ENCODE measurements around the gene LRRC4C. TPM values are rescaled to one million over a fixed set of nuclear protein-coding genes. Genes with fewer than 3 reads are reported as not detected.
"Not testable (repeated sequence)": the region's sequence is repeated elsewhere in the genome, so short reads cannot be mapped to it uniquely, and the experiment has no call there.

Gene LRRC4C
- total RNA-seq, 1 experiment from 2014 or later = not detected

DNA sequence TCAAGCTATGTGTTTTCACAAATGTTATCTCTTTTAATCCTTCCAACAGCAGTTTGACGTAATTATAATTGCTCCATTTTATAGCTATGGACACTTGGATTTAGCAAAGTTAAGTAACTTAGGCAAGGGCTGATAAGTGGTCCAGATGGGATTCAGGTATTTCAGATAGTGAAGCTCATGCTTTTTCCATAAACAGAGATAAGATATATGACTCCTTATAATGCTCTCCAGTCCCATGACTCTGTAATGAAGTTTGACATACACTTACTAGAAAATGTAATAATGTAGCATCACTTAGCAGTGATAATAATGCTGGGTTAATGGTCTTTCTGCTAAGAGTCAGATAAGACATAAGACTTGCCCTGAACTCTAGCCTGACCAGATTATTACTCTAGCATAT is 892.1 kb downstream of the LRRC4C start:
- TF ChIP-seq, protein P1, sequence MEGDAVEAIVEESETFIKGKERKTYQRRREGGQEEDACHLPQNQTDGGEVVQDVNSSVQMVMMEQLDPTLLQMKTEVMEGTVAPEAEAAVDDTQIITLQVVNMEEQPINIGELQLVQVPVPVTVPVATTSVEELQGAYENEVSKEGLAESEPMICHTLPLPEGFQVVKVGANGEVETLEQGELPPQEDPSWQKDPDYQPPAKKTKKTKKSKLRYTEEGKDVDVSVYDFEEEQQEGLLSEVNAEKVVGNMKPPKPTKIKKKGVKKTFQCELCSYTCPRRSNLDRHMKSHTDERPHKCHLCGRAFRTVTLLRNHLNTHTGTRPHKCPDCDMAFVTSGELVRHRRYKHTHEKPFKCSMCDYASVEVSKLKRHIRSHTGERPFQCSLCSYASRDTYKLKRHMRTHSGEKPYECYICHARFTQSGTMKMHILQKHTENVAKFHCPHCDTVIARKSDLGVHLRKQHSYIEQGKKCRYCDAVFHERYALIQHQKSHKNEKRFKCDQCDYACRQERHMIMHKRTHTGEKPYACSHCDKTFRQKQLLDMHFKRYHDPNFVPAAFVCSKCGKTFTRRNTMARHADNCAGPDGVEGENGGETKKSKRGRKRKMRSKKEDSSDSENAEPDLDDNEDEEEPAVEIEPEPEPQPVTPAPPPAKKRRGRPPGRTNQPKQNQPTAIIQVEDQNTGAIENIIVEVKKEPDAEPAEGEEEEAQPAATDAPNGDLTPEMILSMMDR (IDR thresholded peaks at IDR 0.05; ENCODE audit: unreplicated experiment) = no peak
- H3K36me3 Mint-ChIP-seq (ENCODE audit: insufficient read depth, unreplicated experiment) = no peaks in the 10 kb centered on the region
- H3K9me3 Mint-ChIP-seq (ENCODE audit: unreplicated experiment) = no peaks in the 10 kb centered on the region
- DNase-seq (ENCODE audit: unreplicated experiment) = no peak
- H3K4me1 Mint-ChIP-seq (ENCODE audit: insufficient read depth, unreplicated experiment) = no peaks in the 10 kb centered on the region
- intact Hi-C loops (cut with micrococcal nuclease) = no loop called here
- BruUV-seq (replicated peaks) = no TSS peak
- no peak overlapping the region for H3K4me3 Mint-ChIP-seq (ENCODE audit: unreplicated experiment)
- no peaks in the 10 kb centered on the region for H3K27me3 Mint-ChIP-seq (ENCODE audit: insufficient read depth, unreplicated experiment)
- no peak overlapping the region for H3K27ac Mint-ChIP-seq (ENCODE audit: low read depth, unreplicated experiment)
- CTCF ChIA-PET = no interaction called here
- POLR2A ChIA-PET = no interaction called here

GRCh38 chr11:40544162-40544561 is 915.3 kb downstream of the LRRC4C start:
- ChIA-PET CTCF (no interaction called here), POLR2A (interaction anchor here (0.5 kb wide), 1 partner anchor 31 kb away, joined by 3 read pairs; no protein-coding TSS in a partner anchor)
- Mint-ChIP-seq H3K4me3 (ENCODE audit: unreplicated experiment) (no peak overlapping the region), H3K27me3 (ENCODE audit: insufficient read depth, unreplicated experiment) (no peaks in the 10 kb centered on the region), H3K36me3 (ENCODE audit: insufficient read depth, unreplicated experiment) (no peaks in the 10 kb centered on the region), H3K27ac (ENCODE audit: low read depth, unreplicated experiment) (no peak overlapping the region), H3K9me3 (ENCODE audit: unreplicated experiment) (peaks cover 7% of the 10 kb centered on the region), H3K4me1 (ENCODE audit: insufficient read depth, unreplicated experiment) (no peaks in the 10 kb centered on the region)
- no TSS peak for BruUV-seq (replicated peaks)
- DNase-seq (ENCODE audit: unreplicated experiment) = no peak
- intact Hi-C loops (cut with micrococcal nuclease) = no loop called here
- TF ChIP-seq, protein P1 (IDR thresholded peaks at IDR 0.05; ENCODE audit: unreplicated experiment) = no peak

- intact Hi-C loops (cut with micrococcal nuclease) = no loop called here
- Mint-ChIP-seq H3K36me3 (ENCODE audit: insufficient read depth, unreplicated experiment) (no peaks in the 10 kb centered on the region), H3K27ac (ENCODE audit: low read depth, unreplicated experiment) (no peak overlapping the region), H3K4me1 (ENCODE audit: insufficient read depth, unreplicated experiment) (no peaks in the 10 kb centered on the region), H3K9me3 (ENCODE audit: unreplicated experiment) (peaks cover 7% of the 10 kb centered on the region), H3K4me3 (ENCODE audit: unreplicated experiment) (no peak overlapping the region), H3K27me3 (ENCODE audit: insufficient read depth, unreplicated experiment) (no peaks in the 10 kb centered on the region)
- POLR2A ChIA-PET = no interaction called here
- TF ChIP-seq, protein P1 (IDR thresholded peaks at IDR 0.05; ENCODE audit: unreplicated experiment) = no peak
- DNase-seq (ENCODE audit: unreplicated experiment) = no peak
- no TSS peak for BruUV-seq (replicated peaks)
- CTCF ChIA-PET = interaction anchor here (0.7 kb wide), 1 partner anchor 15 kb away, joined by 3 read pairs; no protein-coding TSS in a partner anchor
Observed at GRCh38 chr11:40542821-40543220, 916.6 kb downstream of the LRRC4C start.

DNA sequence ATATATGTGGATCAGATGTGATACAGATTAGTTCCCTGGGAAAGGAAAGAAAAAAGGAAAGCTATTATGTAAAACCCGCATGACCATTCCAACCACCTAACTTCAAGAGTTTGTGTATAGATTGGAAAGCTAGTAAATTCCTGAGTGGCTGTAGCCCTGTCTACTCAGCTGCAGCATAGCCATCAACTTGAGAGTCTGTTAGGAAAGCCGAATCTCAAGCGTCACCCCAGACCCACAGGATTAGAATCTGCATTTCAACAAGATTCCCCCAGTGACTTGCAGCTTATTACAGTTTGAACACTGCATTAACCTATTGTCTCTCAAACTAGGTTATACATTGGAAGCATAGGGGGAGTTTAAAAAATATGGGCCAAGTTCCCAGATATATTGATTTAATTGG is 921.7 kb downstream of the LRRC4C start:
- CTCF ChIA-PET = interaction anchor here (0.5 kb wide), 1 partner anchor 664 kb away, joined by 4 read pairs; no protein-coding TSS in a partner anchor
- H3K36me3 Mint-ChIP-seq (ENCODE audit: insufficient read depth, unreplicated experiment) = no peaks in the 10 kb centered on the region

GRCh38 chr11:40522080-40522479 is 937.4 kb downstream of the LRRC4C start:
- H3K27me3 Mint-ChIP-seq (ENCODE audit: insufficient read depth, unreplicated experiment); H3K4me3 Mint-ChIP-seq (ENCODE audit: unreplicated experiment); H3K9me3 Mint-ChIP-seq (ENCODE audit: unreplicated experiment); POLR2A ChIA-PET; H3K27ac Mint-ChIP-seq (ENCODE audit: low read depth, unreplicated experiment); intact Hi-C loops (cut with micrococcal nuclease); DNase-seq (ENCODE audit: unreplicated experiment); CTCF ChIA-PET; H3K36me3 Mint-ChIP-seq (ENCODE audit: insufficient read depth, unreplicated experiment); BruUV-seq (replicated peaks); H3K4me1 Mint-ChIP-seq (ENCODE audit: insufficient read depth, unreplicated experiment): not testable (repeated sequence)

More for the DNA sequence above, 921.7 kb downstream of the LRRC4C start:
- Mint-ChIP-seq H3K27ac (ENCODE audit: low read depth, unreplicated experiment) (no peak overlapping the region), H3K4me1 (ENCODE audit: insufficient read depth, unreplicated experiment) (no peaks in the 10 kb centered on the region), H3K9me3 (ENCODE audit: unreplicated experiment) (no peaks in the 10 kb centered on the region), H3K27me3 (ENCODE audit: insufficient read depth, unreplicated experiment) (no peaks in the 10 kb centered on the region), H3K4me3 (ENCODE audit: unreplicated experiment) (no peak overlapping the region)
- TF ChIP-seq, protein P1 (IDR thresholded peaks at IDR 0.05; ENCODE audit: unreplicated experiment) = no peak
- BruUV-seq (replicated peaks) = no TSS peak
- no peak for DNase-seq (ENCODE audit: unreplicated experiment)
- intact Hi-C loops (cut with micrococcal nuclease) = no loop called here
- POLR2A ChIA-PET = no interaction called here

All from MCF 10A (cell line).